Sigmoid colon (tissue), 7 donors: ENCODE data around the gene XPNPEP1. TPM values are rescaled to one million over a fixed set of nuclear protein-coding genes. Genes with fewer than 3 reads are reported as not detected.
"Not testable (repeated sequence)": the region's sequence is repeated elsewhere in the genome, so short reads cannot be mapped to it uniquely, and the experiment has no call there.

Source experiments
- DNase-seq: peaks from one replicate; pipeline ENCODE4 v3.0.0-alpha.2; 2019
- H3K27ac ChIP-seq, 4 donors: fragments of 200-600 bp; sonication (generic); one replicate each; pipeline ENCODE4 v1.5.1; 2016 to 2019; ENCODE audit warnings: mild to moderate bottlenecking in 1 of 4
- H3K27me3 ChIP-seq, 3 donors: fragments of 200-600 bp; sonication (generic); one replicate each; pipeline ENCODE4 v1.5.1; 2019; ENCODE audit warnings: mild to moderate bottlenecking in 1 of 3
- H3K36me3 ChIP-seq, 4 donors: fragments of 200-600 bp; sonication (generic); one replicate each; pipeline ENCODE4 v1.5.1; 2016 to 2019
- H3K4me1 ChIP-seq, 4 donors: fragments of 200-600 bp; sonication (generic); one replicate each; pipeline ENCODE4 v1.5.1; 2017 to 2019
- H3K4me3 ChIP-seq, 4 donors: fragments of 200-600 bp; sonication (generic); one replicate each; pipeline ENCODE4 v1.5.1; 2017 to 2019; ENCODE audit warnings: mild to moderate bottlenecking in 2 of 4, moderate library complexity in 1 of 4
- H3K9me3 ChIP-seq, 4 donors: fragments of 200-600 bp in 3 of 4; sonication (generic) in 3 of 4; one replicate each; pipeline versions ENCODE4 v1.5.1 to v1.6.1; 2013 to 2019
- CTCF ChIP-seq, 4 experiments: fragments of 450-650 bp in 3 of 4; fragments of 200-600 bp in 1 of 4; IDR thresholded peaks; one replicate each; pipeline ENCODE4 v1.5.1; 2016 to 2019; ENCODE audit warnings: antibody characterized with exemption in 4 of 4, mild to moderate bottlenecking in 3 of 4, moderate library complexity in 2 of 4
- EP300 ChIP-seq, 4 donors: sonication (generic); formaldehyde crosslinking; IDR thresholded peaks; one replicate each; pipeline ENCODE4 v1.6.1; 2017; ENCODE audit warnings: antibody characterized with exemption in 4 of 4
- POLR2A ChIP-seq, 2 donors: fragments of 450-650 bp; IDR thresholded peaks; one replicate each; pipeline ENCODE4 v1.6.1; 2016; ENCODE audit warnings: antibody characterized with exemption in 2 of 2, mild to moderate bottlenecking in 2 of 2, moderate library complexity in 2 of 2
- POLR2AphosphoS5 ChIP-seq, 4 donors: sonication (generic); formaldehyde crosslinking; IDR thresholded peaks; one replicate each; pipeline ENCODE4 v1.6.1; 2017; ENCODE audit warnings: antibody characterized with exemption in 4 of 4
- WGBS, 2 donors: extraction: QIAGEN DNeasy Blood & Tissue Kit; methylation state at CpG; one replicate each; pipeline ENCODE4 v1.1.7; 2013; 5-methylcytosine and 5-hydroxymethylcytosine counted together
- intact Hi-C: fragments of 100-400 bp; cut with DNase I; formaldehyde crosslinking; loops from one replicate; pipeline ENCODE4 v1.15.1; 2023
- polyA plus RNA-seq, 3 donors: library from polyadenylated mRNA; stranded (reverse); fragments of 200-250 nt; gene quantifications; one replicate each; pipeline ENCODE4 v1.2.3, GENCODE V29; 2013
- total RNA-seq, 4 donors: library from RNA; depleted of rRNA; stranded (reverse); fragments of >200 nt; gene quantifications; one replicate each; pipeline ENCODE4 v1.1.0, GENCODE V29; 2016
- donor health status: healthy with polysubstance abuse.
- donor health status: Bipolar disorder and iron deficiency.
- donor health status: healthy.

The XPNPEP1 gene
- total and polyA plus RNA-seq, 7 donors = 37.5 to 59.1 (median 55.6) TPM

GRCh38 chr10:109924087-109924486, 776 bp upstream of the XPNPEP1 start:
- Histone ChIP-seq H3K27me3 (no peaks in the 10 kb centered on the region), H3K27ac (peak overlapping the region; percentile 86 to 97 (median 92)), H3K4me3 (peak overlapping the region in 3 of 4 donors; percentile 92 to 98 (median 94)), H3K9me3 (no peaks in the 10 kb centered on the region), H3K36me3 (no peaks in the 10 kb centered on the region), H3K4me1 (peaks cover 0 to 28% (median 19%) of the 10 kb centered on the region in 4 donors)
- TF ChIP-seq CTCF (IDR thresholded peaks at IDR 0.05) = no peak
- no peak for TF ChIP-seq POLR2AphosphoS5 (IDR thresholded peaks at IDR 0.05)
- TF ChIP-seq EP300 (IDR thresholded peaks at IDR 0.05) = no peak
- TF ChIP-seq POLR2A (IDR thresholded peaks at IDR 0.05) = no peak
- DNase-seq = no peak
- intact Hi-C loops = loop anchor here (5.0 to 10.0 kb wide), 4 partner anchors 42 to 991 kb away; partner anchors contain the start of genes BBIP1 and SHOC2
- 87 to 90% methylated on average over 7 of the region's 7 CpGs for WGBS, 2 donors

- Histone ChIP-seq H3K27me3 (no peaks in the 10 kb centered on the region), H3K4me3 (peak overlapping the region; percentile 44 to 98 (median 93)), H3K4me1 (peaks cover 0 to 28% (median 19%) of the 10 kb centered on the region in 4 donors), H3K27ac (peak overlapping the region; percentile 86 to 97 (median 92)), H3K36me3 (no peaks in the 10 kb centered on the region), H3K9me3 (no peaks in the 10 kb centered on the region)
- no peak for DNase-seq
- TF ChIP-seq EP300 (IDR thresholded peaks at IDR 0.05) = no peak
- no peak for TF ChIP-seq POLR2AphosphoS5 (IDR thresholded peaks at IDR 0.05)
- TF ChIP-seq CTCF (IDR thresholded peaks at IDR 0.05) = no peak
- TF ChIP-seq POLR2A (IDR thresholded peaks at IDR 0.05) = no peak
- 5 to 19% methylated on average over 7 of the region's 7 CpGs for WGBS, 2 donors
- intact Hi-C loops = loop anchor here (5.0 to 10.0 kb wide), 4 partner anchors 40 to 992 kb away; partner anchors contain the start of genes BBIP1 and SHOC2
Observed at GRCh38 chr10:109922358-109922975, 844 bp downstream of the XPNPEP1 start.

- TF ChIP-seq EP300 (IDR thresholded peaks at IDR 0.05) (no peak), POLR2A (IDR thresholded peaks at IDR 0.05) (no peak), POLR2AphosphoS5 (IDR thresholded peaks at IDR 0.05) (no peak)
- no peak overlapping the region for H3K4me3 ChIP-seq
- WGBS, 2 donors = 85 to 89% methylated on average over 3 of the region's 3 CpGs
- no peaks in the 10 kb centered on the region for H3K9me3 ChIP-seq
- H3K27ac ChIP-seq = no peak overlapping the region
- H3K36me3 ChIP-seq = no peaks in the 10 kb centered on the region
- DNase-seq = no peak
- intact Hi-C loops = loop anchor here (5.0 to 10.0 kb wide), 4 partner anchors 38 to 995 kb away; partner anchors contain the start of genes BBIP1 and SHOC2
- H3K27me3 ChIP-seq = no peaks in the 10 kb centered on the region
- H3K4me1 ChIP-seq = peaks cover 0 to 41% (median 30%) of the 10 kb centered on the region in 4 donors
Observed at GRCh38 chr10:109920016-109920415, 3.3 kb downstream of the XPNPEP1 start.

- DNase-seq = no peak
- WGBS, 2 donors = 76 to 87% methylated on average over 2 of the region's 2 CpGs
- intact Hi-C loops = no loop called here
- H3K27me3 ChIP-seq = no peaks in the 10 kb centered on the region
- peaks cover 0 to 41% (median 31%) of the 10 kb centered on the region in 4 donors for H3K4me1 ChIP-seq
- no peaks in the 10 kb centered on the region for H3K36me3 ChIP-seq
- no peak overlapping the region for H3K4me3 ChIP-seq
- H3K27ac ChIP-seq = no peak overlapping the region
- no peaks in the 10 kb centered on the region for H3K9me3 ChIP-seq
- TF ChIP-seq POLR2A (IDR thresholded peaks at IDR 0.05) (no peak), EP300 (IDR thresholded peaks at IDR 0.05) (no peak)
Observed at GRCh38 chr10:109919220-109919619, 4.1 kb downstream of the XPNPEP1 start.

GRCh38 chr10:109918707-109919106, 4.6 kb downstream of the XPNPEP1 start:
- intact Hi-C loops, H3K27ac ChIP-seq, H3K36me3 ChIP-seq, DNase-seq, H3K27me3 ChIP-seq, H3K4me3 ChIP-seq, H3K9me3 ChIP-seq: not testable (repeated sequence)
- WGBS, 2 donors = 93 to 94% methylated on average over 6 of the region's 6 CpGs
- H3K4me1 ChIP-seq = peaks cover 0 to 38% (median 30%) of the 10 kb centered on the region in 4 donors

GRCh38 chr10:109915566-109915965, 7.7 kb downstream of the XPNPEP1 start:
- H3K27ac ChIP-seq = peak overlapping the region in 3 of 4 donors; percentile 1 to 21 (median 16)
- peaks cover 0 to 7% (median 3%) of the 10 kb centered on the region in 4 donors for H3K36me3 ChIP-seq
- H3K9me3 ChIP-seq = no peaks in the 10 kb centered on the region
- TF ChIP-seq POLR2AphosphoS5 (IDR thresholded peaks at IDR 0.05) (no peak), CTCF (IDR thresholded peaks at IDR 0.05) (no peak), POLR2A (IDR thresholded peaks at IDR 0.05) (no peak), EP300 (IDR thresholded peaks at IDR 0.05) (no peak)
- WGBS, 2 donors = 47 to 73% methylated on average over 2 of the region's 2 CpGs
- no peak for DNase-seq
- intact Hi-C loops = no loop called here
- H3K4me1 ChIP-seq = peaks cover 0 to 32% (median 23%) of the 10 kb centered on the region in 4 donors
- no peak overlapping the region for H3K4me3 ChIP-seq
- no peaks in the 10 kb centered on the region for H3K27me3 ChIP-seq
